Activated B cell treated with CpG ODN at 0.5 μM for 24 hours (primary cell): Measurements from ENCODE around the gene RTCA. TPM values are rescaled to one million over a fixed set of nuclear protein-coding genes. Genes with fewer than 3 reads are reported as not detected.

Experiments
- ATAC-seq: fragments of 200-7000 bp; cut with Tn5 transposase; one replicate; pipeline ENCODE4 v1.10.0; 2021; ENCODE audit warnings: low read depth, mild to moderate bottlenecking, moderate library complexity
- CTCF ChIA-PET: fragments of 350-600 bp; sonication (Branson Sonifier 250); formaldehyde crosslinking; loops from one replicate; lab custom pipeline; 2021; ENCODE audit warnings: antibody characterized with exemption; lab: Charles Lee
- POLR2A ChIA-PET: fragments of 350-600 bp; sonication (Branson Sonifier 250); formaldehyde crosslinking; loops from one replicate; lab custom pipeline; 2021; ENCODE audit warnings: antibody characterized with exemption; lab: Charles Lee
- DNase-seq: peaks from one replicate; pipeline ENCODE4 v3.0.0; 2022
- H3K27ac Mint-ChIP-seq: one replicate; pipeline ENCODE4 v1.8.0; 2020; ENCODE audit warnings: mixed read lengths
- H3K27me3 Mint-ChIP-seq: one replicate; pipeline ENCODE4 v1.8.0; 2021; ENCODE audit warnings: mixed read lengths
- H3K36me3 Mint-ChIP-seq: one replicate; pipeline ENCODE4 v1.8.0; 2021; ENCODE audit warnings: low read depth, mixed read lengths
- H3K4me1 Mint-ChIP-seq: one replicate; pipeline ENCODE4 v1.8.0; 2021; ENCODE audit warnings: mixed read lengths
- H3K4me3 Mint-ChIP-seq: one replicate; pipeline ENCODE4 v1.8.0; 2020; ENCODE audit warnings: mild to moderate bottlenecking, mixed read lengths
- H3K9me3 Mint-ChIP-seq: one replicate; pipeline ENCODE4 v1.8.0; 2020; ENCODE audit warnings: mixed read lengths
- intact Hi-C: fragments of 100-400 bp; cut with micrococcal nuclease; formaldehyde crosslinking; loops from one replicate; pipeline ENCODE4 v1.15.1; 2024
- total RNA-seq: library from RNA; stranded (reverse); gene quantifications from 2 replicates; pipeline ENCODE4 v1.2.3, GENCODE V29; 2022
- TF ChIP-seq, protein P1 (sequence below): fragments of 200-600 bp; IDR thresholded peaks from one replicate; pipeline ENCODE4 v1.8.0; 2022; ENCODE audit warnings: antibody characterized with exemption, mild to moderate bottlenecking

RTCA gene
- total RNA-seq, 1 donor from 2014 or later = 34.5 TPM

GRCh38 chr1:100249155-100249536 is 16.9 kb upstream of the RTCA start:
- H3K36me3 Mint-ChIP-seq = peaks cover 2% of the 10 kb centered on the region
- no peak overlapping the region for H3K4me3 Mint-ChIP-seq
- H3K9me3 Mint-ChIP-seq = no peaks in the 10 kb centered on the region
- H3K27ac Mint-ChIP-seq = no peak overlapping the region
- DNase-seq (no peak), ATAC-seq (no peak)
- CTCF ChIA-PET = interaction anchor here (0.7 to 2.1 kb wide), 2 partner anchors 109 to 210 kb away, joined by 3 to 6 read pairs; no protein-coding TSS in a partner anchor
- H3K27me3 Mint-ChIP-seq = no peaks in the 10 kb centered on the region
- POLR2A ChIA-PET = interaction anchor here (0.7 to 4.6 kb wide), 8 partner anchors 10 to 279 kb away, joined by 3 to 36 read pairs (median 6); partner anchors contain the start of genes CDC14A, RTCA, SASS6 and SLC35A3
- peaks cover 8% of the 10 kb centered on the region for H3K4me1 Mint-ChIP-seq
- intact Hi-C loops = loop anchor here (1.0 to 5.0 kb wide), 7 partner anchors 17 to 648 kb away; partner anchors contain the start of genes CDC14A, RTCA, SLC30A7 and TRMT13
- TF ChIP-seq, protein P1, sequence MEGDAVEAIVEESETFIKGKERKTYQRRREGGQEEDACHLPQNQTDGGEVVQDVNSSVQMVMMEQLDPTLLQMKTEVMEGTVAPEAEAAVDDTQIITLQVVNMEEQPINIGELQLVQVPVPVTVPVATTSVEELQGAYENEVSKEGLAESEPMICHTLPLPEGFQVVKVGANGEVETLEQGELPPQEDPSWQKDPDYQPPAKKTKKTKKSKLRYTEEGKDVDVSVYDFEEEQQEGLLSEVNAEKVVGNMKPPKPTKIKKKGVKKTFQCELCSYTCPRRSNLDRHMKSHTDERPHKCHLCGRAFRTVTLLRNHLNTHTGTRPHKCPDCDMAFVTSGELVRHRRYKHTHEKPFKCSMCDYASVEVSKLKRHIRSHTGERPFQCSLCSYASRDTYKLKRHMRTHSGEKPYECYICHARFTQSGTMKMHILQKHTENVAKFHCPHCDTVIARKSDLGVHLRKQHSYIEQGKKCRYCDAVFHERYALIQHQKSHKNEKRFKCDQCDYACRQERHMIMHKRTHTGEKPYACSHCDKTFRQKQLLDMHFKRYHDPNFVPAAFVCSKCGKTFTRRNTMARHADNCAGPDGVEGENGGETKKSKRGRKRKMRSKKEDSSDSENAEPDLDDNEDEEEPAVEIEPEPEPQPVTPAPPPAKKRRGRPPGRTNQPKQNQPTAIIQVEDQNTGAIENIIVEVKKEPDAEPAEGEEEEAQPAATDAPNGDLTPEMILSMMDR = no peak

- TF ChIP-seq, protein P1 = no peak
- Mint-ChIP-seq H3K27ac (no peak within 1 kb of the TSS), H3K9me3 (no peaks in the 10 kb centered on the region), H3K36me3 (no peaks in the 10 kb centered on the region), H3K4me3 (no peak within 1 kb of the TSS), H3K27me3 (no peaks in the 10 kb centered on the region), H3K4me1 (peaks cover 7% of the 10 kb centered on the region)
- DNase-seq = peak; percentile 77
- ATAC-seq = peak; percentile 100
- POLR2A ChIA-PET = interaction anchor here (0.5 to 4.6 kb wide), 10 partner anchors 10 to 645 kb away, joined by 3 to 36 read pairs (median 6); partner anchors contain the start of genes CDC14A, RTCA, SASS6 and SLC35A3
- intact Hi-C loops = loop anchor here (1.0 to 5.0 kb wide), 7 partner anchors 17 to 648 kb away; partner anchors contain the start of genes CDC14A, RTCA, SLC30A7 and TRMT13
- CTCF ChIA-PET = interaction anchor here (0.7 kb wide), 1 partner anchor 108 kb away, joined by 3 read pairs; no protein-coding TSS in a partner anchor
These were observed 16.3 kb upstream of the RTCA start, which contains the start of gene DBT for GRCh38 chr1:100249537-100250257. TSS of gene DBT (minus strand) at chr1:100249834. CDS start at chr1:100249820, 14 bp downstream.

- POLR2A ChIA-PET = interaction anchor here (0.5 to 4.6 kb wide), 8 partner anchors 11 to 644 kb away, joined by 3 to 36 read pairs (median 6); partner anchors contain the start of genes CDC14A, RTCA, SASS6 and TRMT13
- H3K4me1 Mint-ChIP-seq = peaks cover 5% of the 10 kb centered on the region
- ATAC-seq = no peak
These were observed 15.8 kb upstream of the RTCA start for GRCh38 chr1:100250264-100250663.

DNA sequence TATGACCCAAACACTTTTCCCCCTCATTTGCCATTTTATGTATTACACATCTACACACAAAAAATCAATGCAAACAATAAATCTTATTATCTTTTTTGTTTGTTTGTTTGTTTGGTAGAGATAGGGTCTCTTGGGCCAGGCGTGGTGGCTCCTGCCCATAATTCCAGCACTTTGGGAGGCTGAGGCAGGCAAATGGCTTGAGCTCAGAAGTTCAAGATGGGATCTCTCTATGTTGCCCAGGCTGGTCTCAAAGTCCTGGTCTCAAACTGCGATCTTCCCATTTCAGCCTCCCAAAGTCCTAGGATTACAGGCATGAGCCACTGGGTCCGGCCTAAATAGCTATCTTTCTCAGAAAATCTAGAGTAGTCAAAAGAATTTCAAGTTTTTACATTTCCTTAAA is 15.2 kb upstream of the RTCA start:
- Mint-ChIP-seq H3K36me3 (no peaks in the 10 kb centered on the region), H3K27me3 (peaks cover 3% of the 10 kb centered on the region), H3K4me3 (no peak overlapping the region), H3K4me1 (peaks cover 5% of the 10 kb centered on the region), H3K27ac (no peak overlapping the region), H3K9me3 (no peaks in the 10 kb centered on the region)
- ChIA-PET CTCF (no interaction called here), POLR2A (interaction anchor here (1.6 to 4.6 kb wide), 2 partner anchors 15 to 213 kb away, joined by 6 to 36 read pairs; partner anchors contain the start of gene RTCA)
- TF ChIP-seq, protein P1 = no peak
- no peak for DNase-seq
- no peak for ATAC-seq
- intact Hi-C loops = no loop called here

More at GRCh38 chr1:100250264-100250663, 15.8 kb upstream of the RTCA start:
- no peaks in the 10 kb centered on the region for H3K36me3 Mint-ChIP-seq
- no peak overlapping the region for H3K4me3 Mint-ChIP-seq
- H3K9me3 Mint-ChIP-seq = no peaks in the 10 kb centered on the region
- intact Hi-C loops = no loop called here
- no peak overlapping the region for H3K27ac Mint-ChIP-seq
- CTCF ChIA-PET = no interaction called here
- TF ChIP-seq, protein P1 = no peak
- peaks cover 2% of the 10 kb centered on the region for H3K27me3 Mint-ChIP-seq
- DNase-seq = no peak

DNA sequence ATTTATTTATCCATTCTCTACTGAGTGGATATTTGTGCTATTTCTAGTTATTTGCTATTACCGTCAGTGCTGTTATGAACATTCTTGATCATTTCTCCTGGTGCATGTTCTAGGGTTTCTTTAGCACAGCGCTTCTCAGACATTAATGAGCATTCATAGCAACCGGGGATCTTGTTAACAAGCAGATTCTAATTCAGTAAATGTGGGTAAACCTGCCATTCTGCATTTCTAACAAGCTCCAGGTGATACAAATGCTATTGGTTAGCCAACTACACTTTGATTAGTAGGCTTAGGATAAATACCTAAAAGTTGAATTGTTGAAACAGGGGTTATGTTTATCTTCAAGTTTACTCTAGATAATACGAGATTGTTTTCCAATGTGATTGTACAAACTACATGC is 13.1 kb upstream of the RTCA start:
- H3K4me3 Mint-ChIP-seq = no peak overlapping the region
- H3K9me3 Mint-ChIP-seq = no peaks in the 10 kb centered on the region
- TF ChIP-seq, protein P1 = no peak
- H3K4me1 Mint-ChIP-seq = no peaks in the 10 kb centered on the region
- POLR2A ChIA-PET = no interaction called here
- intact Hi-C loops = no loop called here
- DNase-seq = no peak
- H3K27ac Mint-ChIP-seq = no peak overlapping the region
- no peak for ATAC-seq
- H3K27me3 Mint-ChIP-seq = peaks cover 5% of the 10 kb centered on the region
- no peaks in the 10 kb centered on the region for H3K36me3 Mint-ChIP-seq
- CTCF ChIA-PET = no interaction called here
